ENCODE results near the gene DIP2B. TPM values are rescaled to one million over a fixed set of nuclear protein-coding genes. Genes with fewer than 3 reads are reported as not detected.

The DIP2B gene
- total RNA-seq, 1 donor from 2014 or later: 37.1 TPM

GRCh38 chr12:50617657-50618056 is 112.9 kb downstream of the DIP2B start:
- Histone ChIP-seq H4K20me1 (ENCODE audit: low read depth) (peaks cover 20% of the 10 kb centered on the region), H3F3A (ENCODE audit: low read depth) (peaks cover 44% of the 10 kb centered on the region), H3K27me3 (no peaks in the 10 kb centered on the region), H3K9ac (no peak overlapping the region), H3K27ac (no peak overlapping the region), H3K4me2 (no peak overlapping the region), H3K4me1 (peaks cover 43% of the 10 kb centered on the region), H3K9me3 (ENCODE audit: low read depth) (no peaks in the 10 kb centered on the region), H2AFZ (replicated peaks) (no peak overlapping the region), H3K36me3 (no peaks in the 10 kb centered on the region), H3K79me2 (ENCODE audit: low read depth) (peaks cover 56% of the 10 kb centered on the region), H3K4me3 (no peak overlapping the region)
- H3K27ac Mint-ChIP-seq: no peak overlapping the region
- H3K4me3 Mint-ChIP-seq: no peak overlapping the region
- no peak for DNase-seq (ENCODE audit: low spot score)
- H3K27me3 Mint-ChIP-seq (ENCODE audit: insufficient read depth, low read depth): peaks cover 3% of the 10 kb centered on the region
- H3K4me1 Mint-ChIP-seq: peaks cover 28% of the 10 kb centered on the region
- no peaks in the 10 kb centered on the region for H3K9me3 Mint-ChIP-seq
- no peaks in the 10 kb centered on the region for H3K36me3 Mint-ChIP-seq
- TF ChIP-seq CTCF (IDR thresholded peaks at IDR 0.05): no peak

DNA sequence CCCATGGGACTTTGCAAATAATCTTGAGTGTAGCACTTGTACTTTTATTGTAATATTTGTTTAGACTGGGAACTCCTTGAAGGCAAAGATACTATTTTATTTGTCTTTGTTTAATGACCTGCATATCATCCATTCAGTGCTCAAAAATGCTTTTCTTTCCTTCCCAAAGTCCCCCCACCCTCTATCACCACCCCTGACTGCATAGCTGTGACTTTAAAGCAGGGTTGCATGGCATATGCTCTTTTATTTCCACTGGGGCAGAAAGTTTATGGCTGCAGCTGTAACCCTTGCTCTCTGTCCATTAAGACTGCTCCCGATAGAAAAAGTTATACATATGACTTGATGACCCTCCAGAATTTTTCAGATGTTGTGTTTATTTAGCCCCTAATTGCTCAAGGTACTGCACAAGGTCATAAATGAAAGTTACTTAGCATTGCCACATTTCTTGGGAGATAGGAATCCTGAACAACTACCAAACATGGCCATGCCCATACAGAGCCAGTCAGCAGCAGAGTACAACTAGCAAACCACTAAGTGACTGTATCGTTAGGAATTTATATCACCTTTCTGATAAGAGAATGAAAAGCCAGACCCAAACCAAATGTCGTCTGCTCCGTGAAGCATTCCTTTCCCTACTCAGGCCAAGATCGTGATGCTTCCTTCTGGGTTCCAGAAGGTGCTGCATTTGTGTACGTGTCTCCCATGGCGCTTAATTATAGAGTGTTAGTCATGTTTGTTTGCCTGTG is 114.3 kb downstream of the DIP2B start:
- peaks cover 66% of the 10 kb centered on the region for H3K79me2 ChIP-seq (ENCODE audit: low read depth)
- H3K27ac Mint-ChIP-seq: no peak overlapping the region

DNA sequence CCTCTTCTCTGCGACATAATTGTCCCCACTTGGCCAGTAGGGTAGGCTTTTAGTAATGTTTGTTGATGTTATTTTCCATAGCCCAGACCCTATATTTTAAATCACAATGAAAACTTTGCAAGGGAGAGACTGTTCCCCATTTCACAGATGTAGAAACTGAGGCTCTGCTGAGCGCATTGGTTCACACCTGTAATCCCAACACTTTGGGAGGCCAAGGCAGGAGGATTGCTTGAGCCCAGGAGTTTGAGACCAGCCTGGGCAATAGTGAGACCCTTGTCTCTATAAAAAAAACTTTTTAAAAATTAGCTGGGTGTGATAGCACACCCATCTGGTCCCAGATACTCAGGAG is 114.8 kb downstream of the DIP2B start:
- H3K36me3 Mint-ChIP-seq: no peaks in the 10 kb centered on the region
- Histone ChIP-seq H3K9ac (no peak overlapping the region), H3K79me2 (ENCODE audit: low read depth) (peaks cover 71% of the 10 kb centered on the region), H3K27ac (peak overlapping the region; percentile 57), H3K9me3 (ENCODE audit: low read depth) (no peaks in the 10 kb centered on the region), H3K27me3 (no peaks in the 10 kb centered on the region), H3K4me1 (peaks cover 34% of the 10 kb centered on the region), H4K20me1 (ENCODE audit: low read depth) (peaks cover 13% of the 10 kb centered on the region), H3F3A (ENCODE audit: low read depth) (peaks cover 30% of the 10 kb centered on the region), H3K36me3 (no peaks in the 10 kb centered on the region), H3K4me2 (no peak overlapping the region), H2AFZ (replicated peaks) (no peak overlapping the region), H3K4me3 (no peak overlapping the region)
- H3K4me1 Mint-ChIP-seq: peaks cover 28% of the 10 kb centered on the region
- no peak overlapping the region for H3K27ac Mint-ChIP-seq
- no peak for DNase-seq (ENCODE audit: low spot score)
- H3K4me3 Mint-ChIP-seq: no peak overlapping the region
- TF ChIP-seq EZH2phosphoT487 (IDR thresholded peaks at IDR 0.05): no peak
- TF ChIP-seq CTCF (IDR thresholded peaks at IDR 0.05): no peak
- no peak for TF ChIP-seq EZH2 (IDR thresholded peaks at IDR 0.05)
- H3K27me3 Mint-ChIP-seq (ENCODE audit: insufficient read depth, low read depth): peaks cover 3% of the 10 kb centered on the region
- H3K9me3 Mint-ChIP-seq: no peaks in the 10 kb centered on the region

More for the DNA sequence above, 114.3 kb downstream of the DIP2B start:
- H3K4me1 Mint-ChIP-seq: peaks cover 28% of the 10 kb centered on the region
- no peak overlapping the region for H3K4me2 ChIP-seq
- no peak overlapping the region for H3K4me3 Mint-ChIP-seq
- H3K27me3 Mint-ChIP-seq (ENCODE audit: insufficient read depth, low read depth): peaks cover 3% of the 10 kb centered on the region
- no peaks in the 10 kb centered on the region for H3K36me3 Mint-ChIP-seq
- H3K4me1 ChIP-seq: peaks cover 39% of the 10 kb centered on the region
- no peak overlapping the region for H3K9ac ChIP-seq
- H3K4me3 ChIP-seq: no peak overlapping the region
- H4K20me1 ChIP-seq (ENCODE audit: low read depth): peaks cover 13% of the 10 kb centered on the region
- no peak for DNase-seq (ENCODE audit: low spot score)
- no peak overlapping the region for H2AFZ ChIP-seq (replicated peaks)
- no peaks in the 10 kb centered on the region for H3K9me3 Mint-ChIP-seq
- H3K27ac ChIP-seq: no peak overlapping the region
- no peak for TF ChIP-seq EZH2phosphoT487 (IDR thresholded peaks at IDR 0.05)
- TF ChIP-seq CTCF (IDR thresholded peaks at IDR 0.05): no peak
- TF ChIP-seq EZH2 (IDR thresholded peaks at IDR 0.05): no peak
- H3K9me3 ChIP-seq (ENCODE audit: low read depth): no peaks in the 10 kb centered on the region
- H3K36me3 ChIP-seq: no peaks in the 10 kb centered on the region
- no peaks in the 10 kb centered on the region for H3K27me3 ChIP-seq
- peaks cover 35% of the 10 kb centered on the region for H3F3A ChIP-seq (ENCODE audit: low read depth)

Data from neural progenitor cell (in vitro differentiated cells).